ENCODE measurements around the gene ISG20. TPM values are rescaled to one million over a fixed set of nuclear protein-coding genes. Genes with fewer than 3 reads are reported as not detected.

ISG20 gene
- total and polyA plus RNA-seq, 2 of the 8 experiments (the other 6 are each of a cell fraction or from before 2014, with no cell fraction given) = 2.9 to 5.2 TPM

DNA sequence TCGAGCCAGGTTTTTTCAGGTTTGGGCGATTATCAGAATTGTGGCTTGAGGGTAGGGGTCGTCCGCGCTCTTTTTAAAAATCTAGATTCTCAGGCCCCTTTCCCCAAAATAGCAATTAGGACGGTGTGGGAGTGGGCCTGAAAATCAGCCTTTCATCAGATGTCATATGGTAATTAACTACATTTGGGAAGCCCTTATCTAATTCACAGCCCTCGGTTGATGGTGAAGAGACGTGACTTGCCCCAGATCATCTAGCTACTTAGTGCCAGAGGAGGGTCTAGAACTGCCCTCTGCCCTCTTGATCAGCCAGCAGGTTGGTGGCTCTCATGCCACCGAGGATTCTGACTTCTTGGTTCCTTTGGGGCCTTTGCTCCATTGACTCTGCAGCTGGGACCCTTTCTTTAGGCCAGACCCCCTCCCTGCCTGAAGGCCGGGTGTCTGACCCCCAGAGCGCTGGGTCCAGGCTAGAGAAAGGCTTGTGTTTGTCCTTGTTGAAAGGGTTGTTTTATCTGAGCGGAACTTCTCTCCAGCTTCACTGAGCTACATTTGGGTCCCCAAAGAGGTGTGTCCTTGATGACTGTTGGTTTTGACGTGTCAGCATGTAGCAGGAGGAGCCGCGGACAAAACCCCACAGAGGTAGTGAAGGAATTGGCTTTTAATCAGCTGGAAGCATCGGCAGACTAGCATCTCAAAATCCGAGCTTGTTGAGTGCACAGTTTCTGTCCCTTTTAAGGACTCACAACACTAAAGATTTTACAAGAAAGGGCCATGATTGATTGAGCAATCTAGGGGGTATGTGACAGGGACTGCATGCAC is 16.8 kb upstream of the ISG20 start (continued):
- TF ChIP-seq, protein P1, sequence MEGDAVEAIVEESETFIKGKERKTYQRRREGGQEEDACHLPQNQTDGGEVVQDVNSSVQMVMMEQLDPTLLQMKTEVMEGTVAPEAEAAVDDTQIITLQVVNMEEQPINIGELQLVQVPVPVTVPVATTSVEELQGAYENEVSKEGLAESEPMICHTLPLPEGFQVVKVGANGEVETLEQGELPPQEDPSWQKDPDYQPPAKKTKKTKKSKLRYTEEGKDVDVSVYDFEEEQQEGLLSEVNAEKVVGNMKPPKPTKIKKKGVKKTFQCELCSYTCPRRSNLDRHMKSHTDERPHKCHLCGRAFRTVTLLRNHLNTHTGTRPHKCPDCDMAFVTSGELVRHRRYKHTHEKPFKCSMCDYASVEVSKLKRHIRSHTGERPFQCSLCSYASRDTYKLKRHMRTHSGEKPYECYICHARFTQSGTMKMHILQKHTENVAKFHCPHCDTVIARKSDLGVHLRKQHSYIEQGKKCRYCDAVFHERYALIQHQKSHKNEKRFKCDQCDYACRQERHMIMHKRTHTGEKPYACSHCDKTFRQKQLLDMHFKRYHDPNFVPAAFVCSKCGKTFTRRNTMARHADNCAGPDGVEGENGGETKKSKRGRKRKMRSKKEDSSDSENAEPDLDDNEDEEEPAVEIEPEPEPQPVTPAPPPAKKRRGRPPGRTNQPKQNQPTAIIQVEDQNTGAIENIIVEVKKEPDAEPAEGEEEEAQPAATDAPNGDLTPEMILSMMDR (IDR thresholded peaks at IDR 0.05; ENCODE audit: control extremely low read depth in 1 of 3, insufficient read depth in 1 of 3, low read depth in 1 of 3, low read length in 3 of 3) = no peak
- no peak for TF ChIP-seq FOSL1 (IDR thresholded peaks at IDR 0.05; ENCODE audit: insufficient read depth, low read depth, low read length)
- TF ChIP-seq BACH1 (IDR thresholded peaks at IDR 0.05; ENCODE audit: low read length) = no peak
- peak; percentile 70 for TF ChIP-seq SAP30 (IDR thresholded peaks at IDR 0.05; ENCODE audit: insufficient read depth, insufficient replicate concordance, low read length)
- no peak for TF ChIP-seq SUZ12 (IDR thresholded peaks at IDR 0.05; ENCODE audit: low read length)
